Measurements from ENCODE around the gene GPC3.

The GPC3 gene

GRCh38 chrX:133970076-133970475 is 15.3 kb downstream of the GPC3 start:
- no peak for DNase-seq (ENCODE audit: low spot score)

GRCh38 chrX:133969191-133969590 is 16.2 kb downstream of the GPC3 start:
- DNase-seq (ENCODE audit: low spot score) = no peak

GRCh38 chrX:133968109-133968508 is 17.3 kb downstream of the GPC3 start:
- DNase-seq (ENCODE audit: low spot score) = no peak

- DNase-seq (ENCODE audit: low spot score) = no peak
These were observed 19.2 kb downstream of the GPC3 start for GRCh38 chrX:133966199-133966598.

GRCh38 chrX:133965321-133965720 is 20.1 kb downstream of the GPC3 start:
- no peak for DNase-seq (ENCODE audit: low spot score)

- DNase-seq (ENCODE audit: low spot score) = no peak
These were observed 24.3 kb downstream of the GPC3 start for GRCh38 chrX:133961046-133961445.

GRCh38 chrX:133959972-133960371 is 25.4 kb downstream of the GPC3 start:
- DNase-seq (ENCODE audit: low spot score) = no peak

- DNase-seq (ENCODE audit: low spot score) = no peak
These were observed 26.3 kb downstream of the GPC3 start for GRCh38 chrX:133958997-133959688.

- DNase-seq (ENCODE audit: low spot score) = no peak
These were observed 28.6 kb downstream of the GPC3 start for GRCh38 chrX:133956570-133957340.

- DNase-seq (ENCODE audit: low spot score) = no peak
These were observed 31.5 kb downstream of the GPC3 start for GRCh38 chrX:133953785-133954355.

GRCh38 chrX:133953078-133953477 is 32.3 kb downstream of the GPC3 start:
- no peak for DNase-seq (ENCODE audit: low spot score)

- no peak for DNase-seq (ENCODE audit: low spot score)
These were observed 34.3 kb downstream of the GPC3 start for GRCh38 chrX:133951098-133951497.

GRCh38 chrX:133950214-133950613 is 35.2 kb downstream of the GPC3 start:
- no peak for DNase-seq (ENCODE audit: low spot score)

- no peak for DNase-seq (ENCODE audit: low spot score)
These were observed 36.5 kb downstream of the GPC3 start for GRCh38 chrX:133948895-133949294.

GRCh38 chrX:133947996-133948395 is 37.4 kb downstream of the GPC3 start:
- no peak for DNase-seq (ENCODE audit: low spot score)

- no peak for DNase-seq (ENCODE audit: low spot score)
These were observed 38.4 kb downstream of the GPC3 start for GRCh38 chrX:133947022-133947421.

GRCh38 chrX:133943507-133943906 is 41.9 kb downstream of the GPC3 start:
- no peak for DNase-seq (ENCODE audit: low spot score)

- no peak for DNase-seq (ENCODE audit: low spot score)
These were observed 45.6 kb downstream of the GPC3 start for GRCh38 chrX:133939655-133940302.

GRCh38 chrX:133938530-133938929 is 46.9 kb downstream of the GPC3 start:
- DNase-seq (ENCODE audit: low spot score) = no peak

- no peak for DNase-seq (ENCODE audit: low spot score)
These were observed 48.4 kb downstream of the GPC3 start for GRCh38 chrX:133937022-133937421.

- DNase-seq (ENCODE audit: low spot score) = no peak
These were observed 50.3 kb downstream of the GPC3 start for GRCh38 chrX:133935076-133935475.

- no peak for DNase-seq (ENCODE audit: low spot score)
These were observed 52.1 kb downstream of the GPC3 start for GRCh38 chrX:133933316-133933715.

Measured in SK-N-DZ (cell line).